Measurements from ENCODE around the gene ERVW-1.
"Not testable (repeated sequence)": the region's sequence is repeated elsewhere in the genome, so short reads cannot be mapped to it uniquely, and the experiment has no call there.

The ERVW-1 gene

GRCh38 chr7:92477681-92478080 is at the start of gene ERVW-1:
TSS of gene ERVW-1 (minus strand) at chr7:92477946. CDS start at chr7:92470381, 7,565 bp downstream.
- DNase-seq: not testable (repeated sequence)

- DNase-seq: no peak
These were observed 45.4 kb upstream of the ERVW-1 start for GRCh38 chr7:92523110-92523509.

GRCh38 chr7:92520024-92520423 is 42.3 kb upstream of the ERVW-1 start:
- DNase-seq: no peak

GRCh38 chr7:92517631-92518030 is 39.9 kb upstream of the ERVW-1 start:
- no peak for DNase-seq

GRCh38 chr7:92513167-92513902 is 35.6 kb upstream of the ERVW-1 start:
- DNase-seq: no peak

GRCh38 chr7:92508946-92509345 is 31.2 kb upstream of the ERVW-1 start:
- no peak for DNase-seq

GRCh38 chr7:92506363-92506762 is 28.6 kb upstream of the ERVW-1 start:
- DNase-seq: no peak

GRCh38 chr7:92504563-92504962 is 26.8 kb upstream of the ERVW-1 start:
- no peak for DNase-seq

GRCh38 chr7:92503767-92504166 is 26.0 kb upstream of the ERVW-1 start:
- DNase-seq: no peak

GRCh38 chr7:92498557-92498956 is 20.8 kb upstream of the ERVW-1 start:
- no peak for DNase-seq

- DNase-seq: no peak
These were observed 19.1 kb upstream of the ERVW-1 start for GRCh38 chr7:92496876-92497275.

GRCh38 chr7:92489634-92490033 is 11.9 kb upstream of the ERVW-1 start:
- no peak for DNase-seq

- no peak for DNase-seq
These were observed 10.1 kb upstream of the ERVW-1 start for GRCh38 chr7:92487804-92488203.

GRCh38 chr7:92485974-92486373 is 8.2 kb upstream of the ERVW-1 start:
- DNase-seq: no peak

GRCh38 chr7:92485267-92485892 is 7.6 kb upstream of the ERVW-1 start:
- DNase-seq: no peak

GRCh38 chr7:92484226-92484625 is 6.5 kb upstream of the ERVW-1 start:
- DNase-seq: not testable (repeated sequence)

- DNase-seq: not testable (repeated sequence)
These were observed 5.9 kb upstream of the ERVW-1 start for GRCh38 chr7:92483624-92484023.

- not testable (repeated sequence) for DNase-seq
These were observed 1.4 kb upstream of the ERVW-1 start for GRCh38 chr7:92479146-92479545.

GRCh38 chr7:92478711-92479110 is 965 bp upstream of the ERVW-1 start:
- DNase-seq: no peak

- no peak for DNase-seq
These were observed 349 bp upstream of the ERVW-1 start for GRCh38 chr7:92478095-92478494.

GRCh38 chr7:92475851-92476590 is 1.7 kb downstream of the ERVW-1 start:
- not testable (repeated sequence) for DNase-seq

GRCh38 chr7:92475261-92475770 is 2.4 kb downstream of the ERVW-1 start:
- not testable (repeated sequence) for DNase-seq

GRCh38 chr7:92473989-92474388 is 3.8 kb downstream of the ERVW-1 start:
- not testable (repeated sequence) for DNase-seq

- DNase-seq: not testable (repeated sequence)
These were observed 9.2 kb downstream of the ERVW-1 start for GRCh38 chr7:92468589-92468988.

Data from NCI-H1092 (cell line).